Measurements from ENCODE around the gene NLGN1. TPM values are rescaled to one million over a fixed set of nuclear protein-coding genes. Genes with fewer than 3 reads are reported as not detected.

The NLGN1 gene
- total and polyA plus RNA-seq, 12 donors: 0.13 to 3.7 (median 0.84) TPM

- WGBS, 4 donors: 80 to 90% (median 85%) methylated on average over 12 of the region's 12 CpGs
- no peaks in the 10 kb centered on the region for H3K4me1 ChIP-seq (replicated peaks in 1 of 2)
- no peak overlapping the region for H3K27ac ChIP-seq
- H3K9me3 ChIP-seq (replicated peaks in 1 of 3): no peaks in the 10 kb centered on the region
- no peak for DNase-seq
- no peaks in the 10 kb centered on the region for H3K36me3 ChIP-seq (replicated peaks in 1 of 2)
- no peaks in the 10 kb centered on the region for H3K27me3 ChIP-seq
- no peak overlapping the region for H3K4me3 ChIP-seq
- intact Hi-C loops (cut with DNase I): no loop called here
- TF ChIP-seq POLR2A (IDR thresholded peaks at IDR 0.05) (no peak), CTCF (IDR thresholded peaks at IDR 0.05) (no peak)
Measured at GRCh38 chr3:174232658-174233429, 835.3 kb downstream of the NLGN1 start.

- Histone ChIP-seq H3K27ac (no peak overlapping the region), H3K4me1 (replicated peaks in 1 of 2) (no peaks in the 10 kb centered on the region), H3K27me3 (no peaks in the 10 kb centered on the region), H3K36me3 (replicated peaks in 1 of 2) (no peaks in the 10 kb centered on the region), H3K9me3 (replicated peaks in 1 of 3) (no peaks in the 10 kb centered on the region), H3K4me3 (no peak overlapping the region)
- no peak for DNase-seq
- TF ChIP-seq POLR2A (IDR thresholded peaks at IDR 0.05) (no peak), CTCF (IDR thresholded peaks at IDR 0.05) (no peak)
- WGBS, 4 donors: 69 to 84% (median 77%) methylated on average over 2 of the region's 2 CpGs
- intact Hi-C loops (cut with DNase I): no loop called here
Measured at GRCh38 chr3:174233511-174233910, 836.0 kb downstream of the NLGN1 start.

- TF ChIP-seq POLR2A (IDR thresholded peaks at IDR 0.05) (no peak), CTCF (IDR thresholded peaks at IDR 0.05) (no peak)
- H3K4me1 ChIP-seq (replicated peaks in 1 of 2): no peaks in the 10 kb centered on the region
- H3K27ac ChIP-seq: no peak overlapping the region
- H3K27me3 ChIP-seq: no peaks in the 10 kb centered on the region
- no peaks in the 10 kb centered on the region for H3K36me3 ChIP-seq (replicated peaks in 1 of 2)
- 82 to 90% (median 87%) methylated on average over 10 of the region's 10 CpGs for WGBS, 4 donors
- H3K9me3 ChIP-seq (replicated peaks in 1 of 3): no peaks in the 10 kb centered on the region
- intact Hi-C loops (cut with DNase I): no loop called here
- DNase-seq: no peak
- H3K4me3 ChIP-seq: no peak overlapping the region
Measured at GRCh38 chr3:174242311-174243041, 844.9 kb downstream of the NLGN1 start.

- TF ChIP-seq CTCF (IDR thresholded peaks at IDR 0.05): no peak
- no peak for TF ChIP-seq POLR2A (IDR thresholded peaks at IDR 0.05)
- DNase-seq: no peak
- Histone ChIP-seq H3K27me3 (no peaks in the 10 kb centered on the region), H3K9me3 (replicated peaks in 1 of 3) (no peaks in the 10 kb centered on the region), H3K4me3 (no peak overlapping the region), H3K4me1 (replicated peaks in 1 of 2) (no peaks in the 10 kb centered on the region), H3K36me3 (replicated peaks in 1 of 2) (no peaks in the 10 kb centered on the region), H3K27ac (no peak overlapping the region)
- WGBS, 4 donors: 40 to 61% (median 55%) methylated on average over 2 of the region's 2 CpGs
- intact Hi-C loops (cut with DNase I): no loop called here
Measured at GRCh38 chr3:174243171-174243570, 845.6 kb downstream of the NLGN1 start.
